Psoas muscle (tissue), 8 donors: ENCODE data around the gene WDR7. TPM values are rescaled to one million over a fixed set of nuclear protein-coding genes. Genes with fewer than 3 reads are reported as not detected.

Experiments
- ATAC-seq, 4 donors: fragments of 200-7000 bp; cut with Tn5 transposase; one replicate each; pipeline ENCODE4 v1.9.1; 2020; ENCODE audit warnings: moderate library complexity in 3 of 4, mild to moderate bottlenecking in 2 of 4
- DNase-seq, 2 donors: peaks; one replicate each; pipeline ENCODE4 v3.0.0-alpha.2; 2020
- H3K27ac ChIP-seq: fragments of 200-600 bp; one replicate; pipeline ENCODE4 v1.8.0; 2022
- H3K27me3 ChIP-seq, 3 donors: fragments of 200-600 bp in 1 of 3; one replicate each; pipeline versions ENCODE4 v1.6.1 to v1.8.0; 2013 to 2022; ENCODE audit warnings: low read length in 2 of 3, mild to moderate bottlenecking in 2 of 3, moderate library complexity in 1 of 3; ENCODE audit not compliant: insufficient read depth in 3 of 3
- H3K36me3 ChIP-seq, 2 donors: fragments of 200-600 bp in 1 of 2; one replicate each; pipeline versions ENCODE4 v1.6.1 to v1.8.0; 2013 to 2022; ENCODE audit warnings: low read depth in 1 of 2, mild to moderate bottlenecking in 1 of 2, moderate library complexity in 1 of 2; ENCODE audit not compliant: insufficient read depth in 1 of 2
- H3K4me1 ChIP-seq: fragments of 200-600 bp; one replicate; pipeline ENCODE4 v1.8.0; 2022
- H3K4me3 ChIP-seq: fragments of 200-600 bp; one replicate; pipeline ENCODE4 v1.8.0; 2022; ENCODE audit warnings: mild to moderate bottlenecking
- H3K9me3 ChIP-seq: fragments of 200-600 bp; one replicate; pipeline ENCODE4 v1.8.0; 2022
- CTCF ChIP-seq: fragments of 200-600 bp; IDR thresholded peaks from one replicate; pipeline ENCODE4 v1.8.0; 2022; ENCODE audit warnings: antibody characterized with exemption
- WGBS, 3 donors: extraction: QIAGEN DNeasy Blood & Tissue Kit; methylation state at CpG; one replicate each; pipeline versions ENCODE4 v1.1.6 to v1.1.7; 2013; 5-methylcytosine and 5-hydroxymethylcytosine counted together
- intact Hi-C, 2 donors: fragments of 100-400 bp; cut with DNase I; formaldehyde crosslinking; loops; one replicate each; pipeline versions ENCODE4 v1.11.0 to v1.14.2; 2022
- polyA plus RNA-seq, 3 donors: library from polyadenylated mRNA; stranded (reverse); fragments of 200-250 nt; gene quantifications; one replicate each; pipeline ENCODE4 v1.2.3, GENCODE V29; 2013
- total RNA-seq, 4 donors: library from RNA; stranded (reverse); fragmentation: NEBNext Ultra II Directional in 2 of 4; extraction: Animal tissue kit (Norgen Biotek cat#: 25700) in 2 of 4; gene quantifications; one replicate each; pipeline versions ENCODE4 v1.2.1 to v1.2.4, GENCODE V29; 2021 to 2023
- donor health status: healthy with polysubstance abuse.
- donor health status: DM: no; HTN: no; CAD: no; lungs with moderate emphysema.
- donor health status: Bipolar disorder and iron deficiency.
- donor health status: healthy.
- donor health status: DM: yes; HTN: yes; CAD: no.
- donor health status: DM: no; HTN: no; CAD: no.
- donor health status: DM: no; HTN: no; CAD: no.
- donor health status: DM: yes; HTN: yes; CAD: no.

The WDR7 gene
- total and polyA plus RNA-seq, 7 donors: 2.6 to 24.4 (median 15.5) TPM

DNA sequence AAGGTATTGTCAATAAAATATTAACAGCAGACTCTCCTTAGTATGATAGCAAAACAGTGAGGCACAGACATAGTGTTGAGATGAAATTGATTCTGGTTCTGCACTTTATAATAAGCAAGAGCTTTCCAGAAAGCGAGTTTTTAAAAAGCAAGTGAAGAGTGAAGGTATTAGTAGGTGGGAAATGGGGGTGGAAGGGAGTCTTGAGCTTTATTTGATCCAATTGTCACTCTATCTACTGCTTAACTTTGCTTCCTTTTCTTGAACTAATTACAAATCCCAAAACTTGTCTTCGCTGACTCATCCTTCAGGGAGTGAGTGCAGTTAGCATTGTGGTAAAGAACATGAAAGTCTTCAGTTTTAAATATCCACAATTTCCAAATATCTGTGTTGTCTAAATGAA, 375.2 kb downstream of the WDR7 start:
- Histone ChIP-seq H3K27ac (no peak overlapping the region), H3K4me3 (no peak overlapping the region), H3K27me3 (no peaks in the 10 kb centered on the region), H3K9me3 (no peaks in the 10 kb centered on the region), H3K4me1 (no peaks in the 10 kb centered on the region), H3K36me3 (peaks cover 0 to 32% of the 10 kb centered on the region in 2 donors)
- DNase-seq: no peak
- 95 to 100% (median 95%) methylated on average over 2 of the region's 2 CpGs for WGBS, 3 donors
- intact Hi-C loops: no loop called here
- no peak for TF ChIP-seq CTCF
- ATAC-seq: no peak

DNA sequence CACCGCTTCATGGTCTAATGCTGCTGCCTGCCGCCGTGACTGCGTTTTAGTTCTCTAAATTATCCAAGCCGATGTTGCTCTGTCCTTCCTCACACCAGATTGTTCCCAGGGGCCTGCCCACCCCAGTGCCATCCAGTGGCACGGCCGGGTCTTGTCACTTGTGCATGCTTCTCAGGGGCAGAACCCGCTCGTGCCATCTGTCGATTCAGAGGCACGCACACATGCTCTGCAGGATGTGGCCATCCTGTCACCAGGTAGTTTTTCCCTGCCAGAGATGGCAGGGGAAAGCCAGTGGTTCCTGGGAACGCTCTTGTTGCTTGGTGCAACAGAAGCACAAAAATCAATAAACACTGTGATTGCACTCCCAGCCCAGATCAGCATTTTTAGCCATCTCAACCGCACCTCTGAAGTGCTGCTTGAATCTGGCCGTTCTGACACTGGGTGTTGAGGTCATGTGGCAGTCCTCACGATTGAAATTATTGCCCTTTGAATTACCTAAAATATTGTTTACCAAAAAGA, 376.1 kb downstream of the WDR7 start:
- Histone ChIP-seq H3K36me3 (peaks cover 0 to 33% of the 10 kb centered on the region in 2 donors), H3K27ac (no peak overlapping the region), H3K9me3 (no peaks in the 10 kb centered on the region), H3K27me3 (no peaks in the 10 kb centered on the region), H3K4me1 (no peaks in the 10 kb centered on the region), H3K4me3 (no peak overlapping the region)
- intact Hi-C loops: no loop called here
- DNase-seq (no peak), ATAC-seq (no peak)
- TF ChIP-seq CTCF: no peak
- 88 to 96% (median 92%) methylated on average over 15 of the region's 15 CpGs for WGBS, 3 donors

DNA sequence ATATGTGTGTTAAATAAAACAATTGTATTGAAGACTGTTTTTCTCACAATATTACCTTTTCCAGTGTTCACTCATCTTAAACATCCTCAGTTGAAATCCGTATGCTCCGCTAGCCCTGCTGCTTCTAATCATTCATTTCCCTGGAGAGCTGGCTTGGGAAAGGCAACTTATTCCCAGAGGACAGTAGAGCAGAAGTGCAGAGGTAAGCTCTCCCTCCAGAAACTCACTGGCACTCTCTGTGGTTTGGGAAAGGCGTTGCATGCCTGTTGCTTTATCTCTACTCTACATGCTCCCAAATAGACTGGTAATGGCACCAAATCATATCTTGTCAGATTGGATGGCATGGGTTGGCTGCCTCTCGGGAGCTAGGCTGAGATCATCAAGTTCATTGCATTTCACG, 378.6 kb downstream of the WDR7 start:
- Histone ChIP-seq H3K4me3 (no peak overlapping the region), H3K36me3 (peaks cover 0 to 36% of the 10 kb centered on the region in 2 donors), H3K27ac (no peak overlapping the region), H3K4me1 (no peaks in the 10 kb centered on the region), H3K27me3 (no peaks in the 10 kb centered on the region), H3K9me3 (no peaks in the 10 kb centered on the region)
- WGBS, 3 donors: 89 to 97% (median 90%) methylated on average over 5 of the region's 5 CpGs
- no peak for TF ChIP-seq CTCF
- ATAC-seq: no peak
- DNase-seq: no peak
- intact Hi-C loops: no loop called here

DNA sequence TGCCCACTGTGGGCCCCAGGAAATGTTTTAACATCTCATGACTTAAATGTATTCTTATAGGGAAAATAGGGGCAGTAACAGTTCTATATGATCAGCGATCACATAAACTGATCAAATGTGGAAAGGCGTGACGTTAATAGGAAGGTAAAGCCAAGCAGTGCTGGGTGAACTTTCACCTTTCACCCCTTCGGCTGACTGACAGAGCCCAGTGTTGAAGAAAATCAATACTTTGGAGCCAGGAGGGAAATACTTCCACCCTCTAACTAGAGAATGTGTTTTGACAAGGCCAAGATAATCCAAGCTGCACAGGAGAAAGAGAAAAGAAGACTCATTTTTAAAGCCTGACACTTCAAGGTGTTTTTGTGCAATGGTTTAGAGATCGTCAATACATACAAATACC, 379.3 kb downstream of the WDR7 start:
- ATAC-seq: no peak
- DNase-seq: no peak
- intact Hi-C loops: no loop called here
- H3K27me3 ChIP-seq: no peaks in the 10 kb centered on the region
- H3K27ac ChIP-seq: no peak overlapping the region
- 95 to 97% (median 96%) methylated on average over 5 of the region's 5 CpGs for WGBS, 3 donors
- H3K9me3 ChIP-seq: no peaks in the 10 kb centered on the region
- H3K36me3 ChIP-seq: peaks cover 0 to 36% of the 10 kb centered on the region in 2 donors
- H3K4me1 ChIP-seq: no peaks in the 10 kb centered on the region
- no peak for TF ChIP-seq CTCF
- no peak overlapping the region for H3K4me3 ChIP-seq

DNA sequence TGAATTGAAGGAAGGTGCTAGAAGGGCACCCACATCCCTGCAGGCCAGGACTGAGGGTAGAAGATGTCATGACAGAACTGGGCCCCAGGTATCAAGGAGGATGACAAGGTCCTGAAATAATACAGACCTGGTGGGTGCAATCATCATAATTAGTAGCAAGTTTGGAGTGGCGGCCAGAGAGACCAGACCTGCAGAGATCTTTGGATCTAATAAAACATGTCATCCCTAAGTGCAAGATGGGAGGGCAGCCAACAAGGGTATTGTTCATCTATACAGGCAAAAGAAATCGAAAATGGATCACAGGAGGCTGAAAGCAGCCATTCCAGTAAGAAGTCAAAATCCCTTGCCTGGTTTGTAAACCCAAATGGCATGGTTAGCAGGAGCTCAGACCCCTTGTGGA, 384.4 kb downstream of the WDR7 start:
- H3K36me3 ChIP-seq: peaks cover 0 to 9% of the 10 kb centered on the region in 2 donors
- ATAC-seq: no peak
- no peak overlapping the region for H3K4me3 ChIP-seq
- 86 to 91% (median 89%) methylated on average over 2 of the region's 2 CpGs for WGBS, 3 donors
- TF ChIP-seq CTCF: no peak
- H3K27ac ChIP-seq: no peak overlapping the region
- H3K27me3 ChIP-seq: no peaks in the 10 kb centered on the region
- H3K9me3 ChIP-seq: no peaks in the 10 kb centered on the region
- no peak for DNase-seq
- intact Hi-C loops: no loop called here
- H3K4me1 ChIP-seq: no peaks in the 10 kb centered on the region
